CMK (cell line): ENCODE data around the gene CCL3.
"Not testable (repeated sequence)": the region's sequence is repeated elsewhere in the genome, so short reads cannot be mapped to it uniquely, and the experiment has no call there.

Source experiments
- DNase-seq: peaks from one replicate; pipeline ENCODE4 v3.0.0-alpha.2; 2010; ENCODE audit warnings: low read depth

CCL3 gene

GRCh38 chr17:36089888-36090836 lies at the start of gene CCL3:
Gene CCL3 (minus strand): TSS chr17:36090143. CDS start chr17:36090058, 85 bp downstream.
- DNase-seq: no peak

GRCh38 chr17:36136439-36136838 lies 46.5 kb upstream of the CCL3 start:
- no peak for DNase-seq

- DNase-seq: no peak
Observed at GRCh38 chr17:36136036-36136435, 46.1 kb upstream of the CCL3 start.

GRCh38 chr17:36135465-36135864 lies 45.5 kb upstream of the CCL3 start:
- no peak for DNase-seq

DNA sequence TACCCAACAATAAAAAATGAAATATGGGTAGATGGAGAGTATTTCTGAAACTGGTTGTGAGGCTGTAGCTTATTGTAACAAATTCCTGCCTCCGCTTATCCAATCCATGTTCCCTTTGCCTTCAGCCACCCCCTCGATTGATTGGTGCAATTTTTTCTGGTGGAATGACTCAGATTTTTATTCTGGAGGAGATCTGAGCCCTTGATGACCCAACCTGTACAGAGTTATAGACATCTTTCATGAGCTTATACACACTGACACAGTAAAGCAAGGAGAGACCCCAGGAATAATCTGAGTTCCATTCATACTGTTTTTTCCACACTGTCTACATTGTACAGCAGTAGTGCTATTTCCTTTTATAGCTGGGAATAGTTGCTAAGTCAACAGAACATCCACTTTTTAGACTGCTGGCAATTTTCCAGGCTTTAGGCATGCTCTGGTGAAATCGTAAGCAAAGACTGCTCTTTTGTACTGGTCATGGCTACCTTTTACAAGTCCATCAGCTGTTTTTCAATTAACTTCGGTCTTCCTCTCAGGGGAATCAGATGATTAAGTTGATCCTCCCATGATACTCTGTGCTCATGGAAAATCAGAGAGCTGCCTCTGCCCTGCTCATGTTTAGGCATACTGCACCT lies 43.8 kb upstream of the CCL3 start:
- no peak for DNase-seq

DNA sequence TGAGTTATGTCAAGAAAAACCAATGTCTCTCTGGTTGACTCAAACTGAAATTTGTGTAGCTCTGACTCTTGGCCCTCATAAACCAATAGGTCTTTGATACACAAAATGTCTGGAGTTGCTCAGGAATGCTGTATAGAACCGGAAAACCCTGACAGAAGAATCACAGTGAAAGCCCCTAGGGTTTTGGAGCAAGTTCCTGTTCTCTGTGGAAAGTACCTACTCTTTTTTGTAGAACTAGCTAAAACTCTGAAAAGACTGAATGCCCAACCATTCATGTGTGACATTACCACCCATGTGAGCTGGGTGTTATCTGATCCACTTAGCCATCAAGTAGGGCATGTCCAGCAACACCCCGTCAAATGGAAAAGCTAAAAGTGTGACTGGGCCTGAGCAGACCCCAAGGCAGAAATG lies 42.5 kb upstream of the CCL3 start:
- DNase-seq: no peak

GRCh38 chr17:36131931-36132330 lies 42.0 kb upstream of the CCL3 start:
- DNase-seq: no peak

DNA sequence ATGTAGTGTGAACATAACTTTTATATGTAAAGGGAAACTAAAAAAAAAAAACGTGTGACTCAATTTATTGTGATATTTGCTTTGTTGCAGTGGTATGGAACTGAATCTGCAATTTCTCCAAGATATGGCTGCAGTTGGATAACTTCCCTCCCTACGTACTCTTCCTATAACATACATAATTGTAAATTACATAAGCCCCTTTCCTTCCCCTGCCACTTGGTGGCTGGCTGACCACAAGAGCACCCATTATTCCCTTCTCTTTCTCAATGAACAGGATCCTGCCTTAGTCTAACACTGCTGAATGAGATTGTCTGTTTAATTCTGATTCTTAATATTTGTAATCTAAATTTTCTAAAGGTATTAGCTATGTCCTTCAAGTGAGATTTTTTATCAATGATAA lies 41.5 kb upstream of the CCL3 start:
- DNase-seq: no peak

DNA sequence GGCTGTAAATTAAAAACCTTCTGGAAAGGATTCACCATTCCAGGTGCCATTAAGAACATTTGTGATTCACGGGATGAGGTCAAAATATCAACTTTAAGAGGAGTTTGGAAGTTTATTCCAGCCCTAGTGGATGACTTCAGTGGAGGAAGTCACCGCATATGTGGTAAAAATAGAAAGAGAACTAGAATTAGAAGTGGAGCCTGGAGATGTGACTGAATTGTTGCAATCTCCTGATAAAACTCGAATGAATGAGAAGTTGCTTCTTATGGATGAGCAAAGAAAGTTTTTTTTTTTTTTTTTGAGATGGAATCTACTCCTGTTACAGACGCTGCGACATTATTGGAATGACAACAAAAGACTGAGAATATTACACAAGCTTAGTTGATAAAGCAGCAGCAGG lies 40.4 kb upstream of the CCL3 start:
- DNase-seq: no peak

DNA sequence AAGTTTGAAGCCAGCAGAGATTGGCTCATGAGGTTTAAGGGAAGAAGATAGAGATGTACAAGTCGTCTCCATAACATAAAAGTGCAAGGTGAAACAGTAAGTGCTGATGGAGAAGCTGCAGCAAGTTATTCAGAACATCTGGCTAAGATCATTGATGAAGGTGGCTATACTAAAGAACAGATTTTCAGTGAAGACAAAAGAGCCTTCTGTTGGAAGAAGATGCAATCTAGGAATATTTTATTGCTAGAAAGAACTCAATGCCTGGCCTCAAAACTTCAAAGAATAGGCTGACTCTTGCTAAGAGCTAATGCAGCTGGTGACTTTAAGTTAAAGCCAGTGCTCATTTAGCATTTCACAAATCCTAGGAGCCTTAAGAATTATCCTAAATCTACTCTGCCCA lies 39.7 kb upstream of the CCL3 start:
- DNase-seq: no peak

DNA sequence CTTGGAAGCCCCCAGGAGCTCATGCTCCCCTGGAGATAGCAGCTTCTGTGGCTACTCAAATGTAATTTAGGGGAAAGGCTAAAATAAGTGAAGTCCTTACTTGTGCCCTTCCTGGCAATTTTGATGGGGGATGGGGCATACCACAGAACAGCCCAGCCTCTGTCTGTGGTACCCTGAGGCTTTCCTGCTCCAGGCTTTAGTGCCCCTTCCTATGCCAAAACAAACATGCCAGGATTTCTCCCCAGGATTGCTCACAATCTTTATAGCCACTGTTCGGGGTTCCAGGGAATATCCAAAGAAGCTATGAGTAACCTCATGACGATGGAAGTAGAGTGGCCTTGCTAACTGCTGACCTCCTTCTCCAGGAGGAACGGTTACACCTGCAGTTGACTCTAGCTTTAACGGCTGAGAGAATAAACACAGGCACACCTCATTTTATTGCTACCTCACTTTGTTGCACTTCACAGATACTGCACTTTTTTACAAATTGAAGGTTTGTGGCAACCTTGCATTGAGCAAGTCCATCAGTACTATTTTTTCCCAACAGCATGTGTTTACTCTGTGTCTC lies 38.6 kb upstream of the CCL3 start:
- no peak for DNase-seq

DNA sequence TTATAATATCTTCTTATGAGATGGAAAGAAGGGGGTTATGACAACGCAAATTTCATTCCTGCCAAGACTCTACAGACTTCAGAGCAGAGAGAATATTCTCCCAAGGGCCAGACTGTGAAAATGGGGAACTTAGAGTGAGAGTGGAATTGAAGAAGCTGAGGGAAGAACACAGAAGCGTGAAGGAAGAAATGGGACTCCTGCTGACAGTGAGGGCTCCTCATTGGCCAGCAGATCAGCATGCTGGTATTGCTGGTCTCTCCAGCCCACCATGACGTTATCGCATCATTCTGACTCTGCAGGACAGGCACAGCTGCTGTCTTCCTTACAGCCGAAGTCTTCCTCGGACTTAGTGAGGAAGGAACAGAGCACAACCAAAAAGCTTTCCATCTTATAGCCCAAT lies 38.0 kb upstream of the CCL3 start:
- DNase-seq: no peak

DNA sequence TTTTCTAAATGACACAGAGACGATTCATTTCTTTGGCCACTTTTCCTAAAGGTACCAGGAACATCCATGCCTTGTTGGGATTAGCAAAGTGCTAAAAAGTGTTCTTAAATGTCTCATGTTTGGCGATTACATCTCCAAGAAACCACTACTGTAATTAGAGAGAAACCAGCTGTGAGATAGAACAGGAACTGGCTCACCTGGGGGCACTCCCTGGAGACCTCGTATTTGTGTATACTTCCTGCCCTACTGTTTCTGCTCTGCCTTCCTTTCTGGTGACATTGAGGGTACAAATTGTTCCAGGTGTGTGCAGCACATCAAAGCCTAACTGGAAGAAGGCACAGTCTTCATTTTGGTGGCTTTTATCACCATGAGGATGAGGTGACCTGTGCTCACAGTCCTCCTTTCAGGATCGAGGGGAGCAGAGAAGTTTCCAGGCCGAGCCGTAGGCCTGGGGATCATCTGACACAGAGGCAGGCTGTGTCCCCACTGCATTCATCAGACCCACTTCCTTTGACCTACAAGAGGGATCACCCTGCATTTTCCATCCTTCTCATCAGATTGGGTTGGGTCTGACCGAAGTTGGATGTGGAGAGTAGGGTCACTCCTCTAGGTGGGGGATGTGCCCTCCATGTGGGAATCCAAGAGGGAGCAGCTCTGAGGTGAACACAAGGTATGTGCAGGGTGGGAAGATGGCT lies 37.4 kb upstream of the CCL3 start:
- DNase-seq: no peak

DNA sequence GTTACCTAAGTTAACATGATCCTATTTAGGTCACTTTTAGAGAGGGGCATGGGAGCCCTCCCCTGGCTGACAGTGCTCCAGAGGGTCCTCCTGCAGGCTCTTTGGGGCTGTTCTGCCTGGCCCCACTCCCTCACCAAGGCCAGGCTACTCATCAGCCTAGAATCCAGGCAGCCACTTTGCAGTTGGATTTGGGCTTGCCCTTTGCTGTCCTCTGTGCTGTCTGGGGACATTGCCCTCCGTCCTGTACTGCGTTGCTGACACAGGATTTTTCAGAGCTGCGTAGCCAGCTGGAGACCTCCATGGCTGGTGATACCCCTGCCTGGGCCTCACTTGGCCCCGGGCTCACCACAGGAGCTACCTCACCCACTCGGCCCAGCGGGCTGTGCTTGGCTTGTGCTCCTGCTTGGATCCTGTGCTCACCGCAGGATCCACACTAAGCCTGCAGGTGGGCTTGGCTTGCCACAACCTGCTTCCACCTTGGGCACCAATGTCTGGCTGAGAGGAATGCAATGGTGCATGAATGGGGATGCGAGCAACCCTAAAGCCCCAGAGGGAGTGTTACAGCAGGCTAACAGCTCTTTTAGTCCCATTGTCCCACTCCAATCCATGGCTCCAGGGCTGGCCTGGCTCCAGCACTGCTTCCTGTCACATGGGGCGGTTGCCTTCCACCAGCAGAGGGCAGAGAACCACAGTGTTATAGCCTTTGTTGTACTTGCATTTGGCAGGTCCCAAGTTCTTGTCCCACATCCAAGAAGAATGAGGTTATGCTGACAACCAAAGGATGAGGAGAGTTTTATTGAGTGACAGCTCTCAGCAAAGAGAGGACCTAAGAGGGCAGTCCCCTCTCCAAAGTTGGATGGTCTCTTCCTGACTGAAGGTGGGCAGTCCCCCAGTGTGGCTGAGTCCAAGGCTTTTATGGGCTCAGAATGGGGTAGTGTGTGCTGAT lies 35.2 kb upstream of the CCL3 start:
- no peak for DNase-seq

DNA sequence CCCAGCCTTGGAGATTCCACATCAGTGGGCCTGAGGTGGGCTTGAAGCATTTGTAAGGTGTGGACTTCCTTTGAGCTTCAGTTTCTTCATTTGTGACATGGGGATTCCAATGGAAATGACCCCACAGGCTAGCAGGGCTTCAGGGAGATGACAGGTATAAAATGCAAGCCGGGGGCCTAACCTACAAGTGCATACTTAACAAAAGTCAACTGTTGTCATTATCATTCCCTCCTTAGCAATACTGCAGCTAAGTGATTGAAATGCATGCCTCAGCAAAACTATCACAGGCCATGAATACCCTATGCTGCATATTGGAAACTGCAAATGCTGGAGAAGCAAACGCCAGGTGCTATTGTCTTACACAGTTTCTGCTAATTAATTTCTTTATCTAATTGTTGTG lies 33.5 kb upstream of the CCL3 start:
- DNase-seq: no peak

- DNase-seq: not testable (repeated sequence)
Observed at GRCh38 chr17:36121099-36121498, 31.2 kb upstream of the CCL3 start.

- no peak for DNase-seq
Observed at GRCh38 chr17:36120221-36120620, 30.3 kb upstream of the CCL3 start.

DNA sequence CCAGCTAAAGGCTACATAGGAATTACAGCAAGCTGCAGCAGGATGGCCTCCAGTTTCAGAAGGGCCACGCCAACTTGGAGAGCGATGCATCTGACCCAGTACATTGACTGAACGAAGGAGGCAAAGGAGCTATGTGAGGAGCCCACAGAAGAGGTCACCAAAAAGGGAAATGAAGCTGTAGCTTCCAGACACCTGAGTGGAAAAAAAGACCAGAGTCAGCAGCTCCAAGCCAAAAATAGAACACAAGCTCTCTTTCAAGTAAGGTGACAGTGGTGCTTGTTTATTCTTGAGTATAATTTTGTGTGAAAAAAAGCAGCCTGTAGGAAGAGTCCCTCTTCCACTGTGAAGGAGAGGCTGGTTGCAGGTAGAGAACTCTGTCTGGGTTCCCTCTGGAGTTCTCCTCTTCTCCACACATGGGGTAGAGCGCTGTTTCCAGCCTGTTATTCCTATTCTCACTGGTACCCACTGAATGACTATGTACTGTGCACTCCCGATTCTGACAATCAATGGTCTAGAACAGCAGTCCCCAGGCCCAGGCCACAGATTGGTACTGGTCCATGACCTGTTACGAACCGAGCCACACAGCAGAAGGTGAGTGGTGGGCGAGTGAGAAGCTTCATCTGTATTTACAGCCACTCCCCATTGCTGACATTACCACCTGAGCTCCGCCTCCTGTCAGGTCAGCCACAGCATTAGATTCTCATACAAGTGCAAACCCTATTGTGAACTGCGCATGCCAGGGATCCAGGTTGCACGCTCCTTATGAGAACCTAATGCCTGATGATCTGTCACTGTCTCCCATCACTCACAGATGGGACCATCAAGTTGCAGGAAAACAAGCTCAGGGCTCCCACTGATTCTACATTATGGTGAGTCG lies 28.8 kb upstream of the CCL3 start:
- no peak for DNase-seq

DNA sequence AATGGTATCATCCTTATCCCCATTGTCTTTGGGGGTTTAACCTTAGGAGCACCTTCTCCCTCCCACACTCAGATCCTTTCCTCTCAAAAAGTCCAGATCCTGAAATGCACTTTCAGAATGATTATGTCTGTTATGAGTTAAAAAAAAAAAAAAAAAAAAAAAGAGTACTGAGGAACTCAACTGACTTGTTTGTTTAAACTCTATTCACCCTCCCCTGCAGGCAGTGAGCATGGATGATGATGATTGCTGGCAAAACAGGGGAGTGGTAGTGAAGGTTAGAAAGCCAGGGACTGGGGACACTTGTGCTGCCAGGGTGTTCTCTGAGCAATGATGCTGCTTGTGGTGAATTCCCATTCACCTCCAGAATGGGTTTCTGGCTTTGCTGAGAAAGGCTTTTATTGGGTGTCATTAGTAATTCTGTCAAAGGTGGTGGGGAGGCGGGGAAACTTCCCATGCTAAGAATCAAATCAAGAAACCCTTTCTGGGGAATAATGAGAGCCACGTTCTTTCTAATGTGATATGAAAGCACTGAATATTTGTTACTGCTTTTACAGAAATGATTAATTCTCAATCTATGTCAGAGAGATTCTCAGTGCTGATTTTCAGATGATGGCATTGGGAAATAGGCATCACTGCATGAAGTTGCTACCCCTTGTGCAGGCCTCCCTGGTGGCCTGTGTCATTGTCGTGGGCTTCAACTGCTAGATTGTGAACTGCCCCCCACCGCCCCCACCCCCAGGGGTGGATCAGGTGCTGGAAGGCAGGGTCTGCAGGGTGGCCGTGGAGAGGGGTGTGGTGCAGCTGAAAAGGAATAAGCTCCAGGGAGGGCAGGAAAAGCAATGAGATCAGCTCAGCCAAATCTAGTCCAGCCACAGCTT lies 27.8 kb upstream of the CCL3 start:
- no peak for DNase-seq

DNA sequence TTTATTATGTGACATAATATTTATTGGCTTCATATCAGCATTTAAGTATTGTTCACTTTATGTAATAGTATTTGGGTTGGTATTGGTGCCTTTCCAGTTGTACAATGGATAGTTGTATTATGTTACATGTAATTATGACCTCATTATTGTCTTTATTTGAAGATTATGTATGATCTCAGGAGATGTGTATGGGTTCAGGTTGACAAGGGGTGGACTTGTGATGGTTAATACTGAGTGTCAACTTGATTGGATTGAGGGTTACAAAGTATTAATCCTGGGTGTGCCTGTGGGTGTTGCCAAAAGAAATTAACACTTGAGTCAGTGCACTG lies 25.7 kb upstream of the CCL3 start:
- DNase-seq: not testable (repeated sequence)
